Mucosa of descending colon (tissue), 3 donors: Measurements from ENCODE around the gene DPY19L3. TPM values are rescaled to one million over a fixed set of nuclear protein-coding genes. Genes with fewer than 3 reads are reported as not detected.
A peak's percentile ranks its signal among the peaks of the same experiment; 100 is the strongest.

Source experiments
- ATAC-seq: fragments of 200-7000 bp; cut with Tn5 transposase; one replicate; pipeline ENCODE4 v1.9.1; 2020; ENCODE audit warnings: mild to moderate bottlenecking, moderate library complexity
- DNase-seq, 3 donors: peaks; one replicate each; pipeline ENCODE4 v3.0.0-alpha.2; 2020
- H3K36me3 ChIP-seq: fragments of 200-600 bp; one replicate; pipeline ENCODE4 v1.8.0; 2021; ENCODE audit warnings: low read depth, mild to moderate bottlenecking
- H3K4me1 ChIP-seq: fragments of 200-600 bp; one replicate; pipeline ENCODE4 v1.8.0; 2021; ENCODE audit warnings: low read depth, mild to moderate bottlenecking
- H3K4me3 ChIP-seq: fragments of 200-600 bp; one replicate; pipeline ENCODE4 v1.8.0; 2021; ENCODE audit warnings: mild to moderate bottlenecking
- H3K9me3 ChIP-seq: fragments of 200-600 bp; one replicate; pipeline ENCODE4 v1.8.0; 2021; ENCODE audit warnings: mild to moderate bottlenecking
- CTCF ChIP-seq: fragments of 200-600 bp; IDR thresholded peaks from one replicate; pipeline ENCODE4 v1.8.0; 2022; ENCODE audit warnings: antibody characterized with exemption, mild to moderate bottlenecking
- intact Hi-C, 2 donors: fragments of 100-400 bp; cut with DNase I in 1 of 2; cut with micrococcal nuclease in 1 of 2; formaldehyde crosslinking; loops; one replicate each; pipeline versions ENCODE4 v1.11.0 to v1.11.1; 2022; cut with DNase I, micrococcal nuclease
- total RNA-seq, 3 donors: library from RNA; stranded (reverse); fragmentation: NEBNext Ultra II Directional in 2 of 3; extraction: Animal tissue kit (Norgen Biotek cat#: 25700) in 2 of 3; gene quantifications; one replicate each; pipeline versions ENCODE4 v1.2.1 to v1.2.4, GENCODE V29; 2021 to 2023
- donor health status: DM: no; HTN: no; CAD: no; lungs with moderate emphysema.
- donor health status: DM: no; HTN: no; CAD: no.
- donor health status: DM: no; HTN: yes; CAD: no.

DPY19L3 gene
- total RNA-seq, 3 donors from 2014 or later, result 20.0 to 24.0 (median 21.5) TPM

- Histone ChIP-seq H3K4me1 (no peaks in the 10 kb centered on the region), H3K9me3 (no peaks in the 10 kb centered on the region), H3K36me3 (no peaks in the 10 kb centered on the region), H3K4me3 (no peak overlapping the region)
- no peak for TF ChIP-seq CTCF
- DNase-seq, result no peak
- intact Hi-C loops, result no loop called here
- no peak for ATAC-seq
Measured at GRCh38 chr19:32396046-32396652, 9.4 kb upstream of the DPY19L3 start.

DNA sequence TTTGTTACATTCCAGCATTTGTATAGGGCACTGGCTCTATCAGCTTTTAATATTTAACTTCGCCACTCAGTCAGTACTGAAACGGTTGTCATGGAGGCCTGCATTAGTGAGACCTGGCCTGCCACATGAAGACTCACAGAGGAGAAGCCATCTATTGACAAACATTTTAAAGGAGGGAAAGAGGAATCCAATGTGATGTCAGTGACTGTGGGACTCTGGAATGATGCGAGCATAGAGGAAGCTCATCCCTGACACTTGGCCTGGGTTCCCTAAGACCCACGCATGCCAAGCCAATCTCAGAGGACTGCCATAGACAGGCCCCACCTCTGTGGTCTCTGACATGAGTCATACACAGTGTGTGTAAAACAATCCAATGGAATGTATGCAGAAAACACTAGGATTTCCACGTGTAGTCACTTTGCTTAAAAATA lies 7.9 kb upstream of the DPY19L3 start:
- DNase-seq, result no peak
- intact Hi-C loops, result no loop called here
- no peak for TF ChIP-seq CTCF

GRCh38 chr19:32401992-32402391 lies 3.6 kb upstream of the DPY19L3 start:
- intact Hi-C loops, result loop anchor here in 1 of 2 donors (10.0 kb wide), 1 partner anchor 47 kb away; no protein-coding TSS in a partner anchor
- DNase-seq (no peak), ATAC-seq (no peak)
- Histone ChIP-seq H3K4me1 (peaks cover 12% of the 10 kb centered on the region), H3K9me3 (no peaks in the 10 kb centered on the region), H3K4me3 (no peak overlapping the region), H3K36me3 (no peaks in the 10 kb centered on the region)
- TF ChIP-seq CTCF, result no peak

More for the DNA sequence above, 7.9 kb upstream of the DPY19L3 start:
- Histone ChIP-seq H3K36me3 (no peaks in the 10 kb centered on the region), H3K4me1 (no peaks in the 10 kb centered on the region), H3K9me3 (no peaks in the 10 kb centered on the region), H3K4me3 (no peak overlapping the region)
- ATAC-seq, result no peak

GRCh38 chr19:32403291-32403995 lies 2.1 kb upstream of the DPY19L3 start:
- ATAC-seq (no peak), DNase-seq (no peak)
- H3K4me1 ChIP-seq, result peaks cover 13% of the 10 kb centered on the region
- no peaks in the 10 kb centered on the region for H3K36me3 ChIP-seq
- no peaks in the 10 kb centered on the region for H3K9me3 ChIP-seq
- intact Hi-C loops, result loop anchor here in 1 of 2 donors (10.0 kb wide), 1 partner anchor 49 kb away; no protein-coding TSS in a partner anchor
- no peak overlapping the region for H3K4me3 ChIP-seq
- TF ChIP-seq CTCF, result no peak

- DNase-seq, result peak in 2 of 3 donors; percentile 20 to 35
- intact Hi-C loops, result loop anchor here in 1 of 2 donors (10.0 kb wide), 1 partner anchor 50 kb away; no protein-coding TSS in a partner anchor
- Histone ChIP-seq H3K4me1 (peaks cover 13% of the 10 kb centered on the region), H3K9me3 (no peaks in the 10 kb centered on the region), H3K4me3 (no peak overlapping the region), H3K36me3 (no peaks in the 10 kb centered on the region)
- TF ChIP-seq CTCF, result no peak
- ATAC-seq, result no peak
Measured at GRCh38 chr19:32404213-32404932, 1.2 kb upstream of the DPY19L3 start.
